ENCODE data around the gene PDLIM3. TPM values are rescaled to one million over a fixed set of nuclear protein-coding genes. Genes with fewer than 3 reads are reported as not detected.
"Not testable (repeated sequence)": the region's sequence is repeated elsewhere in the genome, so short reads cannot be mapped to it uniquely, and the experiment has no call there.

Gene PDLIM3
- polyA plus RNA-seq, 1 donor, result 28.2 TPM

DNA sequence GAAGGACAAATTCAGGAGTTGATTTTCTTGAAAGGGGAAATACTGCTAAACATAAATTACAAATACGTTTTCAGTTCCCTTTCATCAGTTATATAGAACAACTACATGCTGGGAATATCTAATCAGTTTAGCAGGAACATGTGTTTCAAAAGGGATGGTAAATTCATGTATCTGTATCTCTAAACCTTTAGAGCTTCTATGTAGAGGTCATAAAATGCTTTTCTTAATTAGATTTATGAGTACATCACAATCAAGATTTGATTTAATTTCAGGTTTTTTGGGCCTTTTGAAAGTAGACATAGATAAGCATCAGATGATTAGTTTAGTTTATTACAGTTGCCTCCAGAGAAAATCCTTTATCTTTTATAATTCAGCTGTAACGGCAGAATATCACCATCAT, 12.9 kb downstream of the PDLIM3 start:
- Histone ChIP-seq H3K27ac (ENCODE audit: low read length) (no peak overlapping the region), H3K27me3 (ENCODE audit: control insufficient read depth, insufficient read depth, low read length) (no peaks in the 10 kb centered on the region)
- WGBS (ENCODE audit: insufficient coverage, low lambda C conversion rate), result no CpG with 5 or more reads among the region's 2 CpGs

DNA sequence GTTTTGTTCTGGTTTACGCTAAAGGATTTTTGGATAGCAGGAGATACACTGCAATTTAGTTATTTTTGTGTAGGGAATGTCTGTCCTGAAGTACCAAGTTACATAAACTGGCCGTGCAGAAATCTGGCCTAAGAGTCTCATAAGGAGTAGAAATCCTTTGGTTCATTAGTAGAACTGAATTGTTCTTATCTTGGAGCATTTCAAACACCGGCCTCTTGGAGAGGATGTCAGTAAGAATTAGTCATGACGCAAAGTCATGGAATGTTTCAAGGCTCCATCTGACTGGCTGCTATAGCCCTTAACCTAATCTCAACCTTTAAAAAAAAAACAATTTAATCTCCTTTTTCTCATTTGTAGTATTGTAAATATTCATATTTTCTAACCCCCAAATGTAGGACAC, 15.2 kb downstream of the PDLIM3 start:
- no peak for DNase-seq
- no CpG with 5 or more reads among the region's 4 CpGs for WGBS (ENCODE audit: insufficient coverage, low lambda C conversion rate)
- Histone ChIP-seq H3K4me3 (ENCODE audit: low read length) (no peak overlapping the region), H3K4me1 (ENCODE audit: control insufficient read depth, insufficient read depth, low read length) (no peaks in the 10 kb centered on the region), H3K27me3 (ENCODE audit: control insufficient read depth, insufficient read depth, low read length) (no peaks in the 10 kb centered on the region), H3K9me3 (ENCODE audit: control insufficient read depth, low read depth, low read length) (no peaks in the 10 kb centered on the region), H3K36me3 (ENCODE audit: control insufficient read depth, insufficient read depth, low read length) (no peaks in the 10 kb centered on the region), H3K27ac (ENCODE audit: low read length) (no peak overlapping the region)

More for the DNA sequence above, 12.9 kb downstream of the PDLIM3 start:
- Histone ChIP-seq H3K36me3 (ENCODE audit: control insufficient read depth, insufficient read depth, low read length) (no peaks in the 10 kb centered on the region), H3K4me3 (ENCODE audit: low read length) (no peak overlapping the region), H3K9me3 (ENCODE audit: control insufficient read depth, low read depth, low read length) (no peaks in the 10 kb centered on the region), H3K4me1 (ENCODE audit: control insufficient read depth, insufficient read depth, low read length) (no peaks in the 10 kb centered on the region)
- no peak for DNase-seq

DNA sequence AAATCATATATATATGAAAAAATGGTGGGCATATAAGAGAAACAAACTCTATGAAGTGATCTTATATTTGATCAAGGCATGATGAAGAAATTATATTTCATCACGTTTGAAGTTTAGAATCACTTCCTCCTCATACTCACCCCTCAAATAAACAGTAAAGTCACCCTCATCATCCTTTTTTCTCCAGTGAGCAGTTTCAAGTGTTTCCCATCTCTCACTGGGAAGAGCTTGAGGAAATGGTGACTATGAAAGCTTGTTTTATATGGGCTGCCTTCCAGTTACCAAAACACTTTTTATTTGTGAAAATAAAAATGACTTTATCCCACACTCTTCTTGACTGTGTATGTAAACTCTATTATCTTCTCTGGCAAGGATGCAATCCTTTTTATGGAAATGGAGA, 16.8 kb downstream of the PDLIM3 start:
- no peaks in the 10 kb centered on the region for H3K4me1 ChIP-seq (ENCODE audit: control insufficient read depth, insufficient read depth, low read length)
- H3K9me3 ChIP-seq (ENCODE audit: control insufficient read depth, low read depth, low read length), result no peaks in the 10 kb centered on the region
- H3K27me3 ChIP-seq (ENCODE audit: control insufficient read depth, insufficient read depth, low read length), result no peaks in the 10 kb centered on the region
- no peak for DNase-seq
- no peaks in the 10 kb centered on the region for H3K36me3 ChIP-seq (ENCODE audit: control insufficient read depth, insufficient read depth, low read length)
- no peak overlapping the region for H3K27ac ChIP-seq (ENCODE audit: low read length)
- 60% methylated on average over 1 of the region's 1 CpG for WGBS (ENCODE audit: insufficient coverage, low lambda C conversion rate)
- no peak overlapping the region for H3K4me3 ChIP-seq (ENCODE audit: low read length)

DNA sequence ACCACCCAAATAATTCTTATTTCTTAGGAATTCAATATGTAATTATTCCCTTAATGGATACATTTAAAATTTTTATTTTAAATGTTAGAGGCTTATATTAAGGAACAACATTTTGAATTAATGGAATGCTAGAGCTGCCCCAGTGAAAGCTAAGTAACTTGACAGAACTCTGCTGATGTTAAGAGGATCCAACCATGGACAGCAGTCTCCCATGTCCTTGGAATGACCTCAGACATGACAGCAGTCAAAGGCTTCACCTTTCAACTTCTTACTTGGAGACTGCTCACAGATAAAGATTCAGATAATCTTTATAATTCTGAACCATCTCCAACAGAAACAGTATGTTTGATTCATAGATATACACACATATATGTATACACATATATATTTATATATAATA, 17.2 kb downstream of the PDLIM3 start:
- Histone ChIP-seq H3K36me3 (ENCODE audit: control insufficient read depth, insufficient read depth, low read length) (no peaks in the 10 kb centered on the region), H3K27me3 (ENCODE audit: control insufficient read depth, insufficient read depth, low read length) (no peaks in the 10 kb centered on the region), H3K9me3 (ENCODE audit: control insufficient read depth, low read depth, low read length) (no peaks in the 10 kb centered on the region), H3K27ac (ENCODE audit: low read length) (no peak overlapping the region), H3K4me3 (ENCODE audit: low read length) (no peak overlapping the region), H3K4me1 (ENCODE audit: control insufficient read depth, insufficient read depth, low read length) (no peaks in the 10 kb centered on the region)
- no peak for DNase-seq

DNA sequence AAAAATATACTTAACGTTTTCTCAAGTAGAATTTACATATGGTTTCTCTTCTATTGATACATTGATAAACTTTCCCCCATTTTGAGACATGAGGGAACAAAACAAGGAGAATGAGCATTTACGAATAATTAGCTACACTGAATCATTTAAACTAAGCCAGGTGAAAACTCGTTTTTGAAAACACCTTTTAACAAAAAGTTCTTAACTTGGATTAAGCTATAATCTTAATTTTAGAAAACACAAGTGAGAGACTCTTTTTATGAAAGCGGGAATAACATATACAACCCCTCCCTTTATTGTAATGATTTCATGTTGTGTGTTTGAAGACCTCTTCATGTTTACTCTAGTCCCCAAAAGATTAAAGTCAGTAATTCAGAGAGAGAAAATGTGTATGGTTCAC, 20.1 kb downstream of the PDLIM3 start:
- no CpG with 5 or more reads among the region's 4 CpGs for WGBS (ENCODE audit: insufficient coverage, low lambda C conversion rate)
- Histone ChIP-seq H3K27ac (ENCODE audit: low read length) (no peak overlapping the region), H3K36me3 (ENCODE audit: control insufficient read depth, insufficient read depth, low read length) (no peaks in the 10 kb centered on the region), H3K4me3 (ENCODE audit: low read length) (no peak overlapping the region), H3K9me3 (ENCODE audit: control insufficient read depth, low read depth, low read length) (no peaks in the 10 kb centered on the region), H3K4me1 (ENCODE audit: control insufficient read depth, insufficient read depth, low read length) (no peaks in the 10 kb centered on the region), H3K27me3 (ENCODE audit: control insufficient read depth, insufficient read depth, low read length) (no peaks in the 10 kb centered on the region)
- DNase-seq, result no peak

DNA sequence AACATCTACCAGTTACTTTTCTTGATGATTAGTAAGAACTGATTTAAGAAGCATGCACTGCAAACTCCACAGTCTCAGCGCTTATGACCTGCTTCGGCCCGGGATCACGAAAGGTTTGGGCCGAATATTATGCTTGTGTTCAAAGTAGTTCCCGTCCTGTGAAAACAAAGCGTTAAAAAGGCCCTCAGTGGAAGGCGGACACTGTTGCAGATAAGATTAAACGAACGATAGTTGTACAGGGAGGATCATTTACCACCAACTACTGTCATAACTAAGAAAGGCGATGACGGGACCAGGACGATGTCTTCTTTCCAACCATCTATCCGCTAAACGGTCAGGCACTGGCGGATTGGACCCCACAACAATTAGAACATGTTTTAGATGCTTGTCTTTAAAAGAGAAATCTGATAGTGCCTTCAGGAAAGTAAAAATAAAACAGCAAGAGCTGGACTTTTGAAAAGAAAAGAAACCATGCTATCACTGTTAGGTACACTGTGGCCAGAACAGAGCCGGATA, 21.1 kb downstream of the PDLIM3 start:
- no CpG with 5 or more reads among the region's 17 CpGs for WGBS (ENCODE audit: insufficient coverage, low lambda C conversion rate)
- no peaks in the 10 kb centered on the region for H3K4me1 ChIP-seq (ENCODE audit: control insufficient read depth, insufficient read depth, low read length)

DNA sequence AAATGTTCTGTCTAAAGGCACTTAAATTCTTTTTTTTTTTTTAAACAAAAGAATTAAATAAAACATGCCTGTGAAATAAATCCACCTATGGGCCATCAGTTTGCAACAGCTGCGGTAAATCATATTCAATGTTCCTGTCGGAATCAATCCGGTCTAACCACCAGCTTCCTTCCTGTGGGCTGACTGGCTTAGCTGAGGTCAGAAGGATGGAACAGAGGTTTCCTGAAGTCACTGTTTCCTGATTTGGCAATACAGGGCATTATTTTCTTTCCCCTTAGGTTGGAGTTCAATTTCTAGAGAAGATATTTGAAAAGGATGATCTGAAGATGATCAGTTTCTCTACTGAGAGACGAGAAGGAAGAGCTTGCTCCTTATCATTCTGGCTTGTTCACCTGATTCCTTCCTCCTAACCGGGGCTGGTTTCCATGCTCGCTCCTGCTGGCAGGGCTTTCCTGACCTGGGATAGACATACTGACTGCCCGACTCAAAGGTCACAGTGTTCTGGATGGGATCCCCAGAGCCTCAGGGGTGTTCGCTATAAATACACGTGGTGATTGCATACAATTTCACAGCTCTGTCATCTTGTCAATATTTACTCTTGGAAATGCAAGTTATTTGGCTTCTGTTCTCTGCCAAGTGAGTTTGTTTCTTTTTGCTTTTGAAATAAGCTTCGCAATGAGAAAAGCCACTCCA, 21.7 kb downstream of the PDLIM3 start:
- Histone ChIP-seq H3K9me3 (ENCODE audit: control insufficient read depth, low read depth, low read length) (no peaks in the 10 kb centered on the region), H3K27ac (ENCODE audit: low read length) (no peak overlapping the region), H3K4me1 (ENCODE audit: control insufficient read depth, insufficient read depth, low read length) (no peaks in the 10 kb centered on the region), H3K27me3 (ENCODE audit: control insufficient read depth, insufficient read depth, low read length) (no peaks in the 10 kb centered on the region), H3K36me3 (ENCODE audit: control insufficient read depth, insufficient read depth, low read length) (no peaks in the 10 kb centered on the region), H3K4me3 (ENCODE audit: low read length) (no peak overlapping the region)
- peak in 1 of 2 donors; percentile 25 for DNase-seq
- WGBS (ENCODE audit: insufficient coverage, low lambda C conversion rate), result no CpG with 5 or more reads among the region's 10 CpGs

More for the DNA sequence above, 21.1 kb downstream of the PDLIM3 start:
- H3K4me3 ChIP-seq (ENCODE audit: low read length), result no peak overlapping the region
- no peaks in the 10 kb centered on the region for H3K27me3 ChIP-seq (ENCODE audit: control insufficient read depth, insufficient read depth, low read length)
- H3K27ac ChIP-seq (ENCODE audit: low read length), result no peak overlapping the region
- H3K36me3 ChIP-seq (ENCODE audit: control insufficient read depth, insufficient read depth, low read length), result no peaks in the 10 kb centered on the region
- no peaks in the 10 kb centered on the region for H3K9me3 ChIP-seq (ENCODE audit: control insufficient read depth, low read depth, low read length)
- DNase-seq, result no peak

DNA sequence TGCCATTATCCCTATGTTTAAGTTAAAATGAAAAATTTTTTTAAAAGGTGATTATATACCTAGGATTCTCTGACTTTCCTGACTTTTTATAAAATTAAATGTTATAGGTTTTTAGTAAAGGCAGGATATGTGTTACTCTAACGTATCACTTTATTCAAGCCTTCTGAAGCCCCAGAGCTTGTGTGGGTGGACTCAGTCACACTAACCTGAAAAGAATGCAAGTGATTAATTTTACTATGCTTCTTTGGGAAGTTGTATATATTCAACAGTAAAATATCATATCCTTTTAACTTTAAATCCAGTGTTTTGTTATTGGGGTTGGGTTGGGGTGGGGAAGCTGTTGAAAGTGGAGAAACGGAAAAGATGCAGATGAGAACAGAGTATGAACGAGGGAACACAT, 22.8 kb downstream of the PDLIM3 start:
- H3K9me3 ChIP-seq (ENCODE audit: control insufficient read depth, low read depth, low read length), result no peaks in the 10 kb centered on the region
- H3K27ac ChIP-seq (ENCODE audit: low read length), result no peak overlapping the region
- no peak for DNase-seq
- H3K27me3 ChIP-seq (ENCODE audit: control insufficient read depth, insufficient read depth, low read length), result no peaks in the 10 kb centered on the region
- H3K4me1 ChIP-seq (ENCODE audit: control insufficient read depth, insufficient read depth, low read length), result peaks cover 4% of the 10 kb centered on the region
- WGBS (ENCODE audit: insufficient coverage, low lambda C conversion rate), result 100% methylated on average over 2 of the region's 3 CpGs
- H3K4me3 ChIP-seq (ENCODE audit: low read length), result no peak overlapping the region
- H3K36me3 ChIP-seq (ENCODE audit: control insufficient read depth, insufficient read depth, low read length), result no peaks in the 10 kb centered on the region

DNA sequence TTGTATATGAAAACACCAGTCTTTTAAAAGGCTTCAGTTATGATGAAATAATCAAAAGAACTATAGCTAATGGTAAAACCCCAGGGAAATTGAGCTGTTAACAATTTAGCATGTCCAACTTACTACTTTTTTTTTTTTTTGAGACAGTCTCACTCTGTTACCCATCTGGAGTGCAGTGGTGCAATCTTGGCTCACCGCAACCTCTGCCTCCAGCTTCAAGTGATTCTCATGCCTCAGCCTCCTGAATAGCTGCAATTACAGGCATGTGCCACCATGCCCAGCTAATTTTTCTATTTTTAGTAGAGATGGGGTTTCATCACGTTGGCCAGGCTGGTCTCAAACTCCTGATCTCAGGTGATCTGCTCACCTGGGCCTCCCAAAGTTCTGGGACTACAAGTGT, 24.1 kb downstream of the PDLIM3 start:
- not testable (repeated sequence) for H3K27me3 ChIP-seq (ENCODE audit: control insufficient read depth, insufficient read depth, low read length); H3K4me1 ChIP-seq (ENCODE audit: control insufficient read depth, insufficient read depth, low read length); DNase-seq; H3K27ac ChIP-seq (ENCODE audit: low read length); H3K36me3 ChIP-seq (ENCODE audit: control insufficient read depth, insufficient read depth, low read length); H3K4me3 ChIP-seq (ENCODE audit: low read length); H3K9me3 ChIP-seq (ENCODE audit: control insufficient read depth, low read depth, low read length)
- WGBS (ENCODE audit: insufficient coverage, low lambda C conversion rate), result no CpG with 5 or more reads among the region's 2 CpGs

DNA sequence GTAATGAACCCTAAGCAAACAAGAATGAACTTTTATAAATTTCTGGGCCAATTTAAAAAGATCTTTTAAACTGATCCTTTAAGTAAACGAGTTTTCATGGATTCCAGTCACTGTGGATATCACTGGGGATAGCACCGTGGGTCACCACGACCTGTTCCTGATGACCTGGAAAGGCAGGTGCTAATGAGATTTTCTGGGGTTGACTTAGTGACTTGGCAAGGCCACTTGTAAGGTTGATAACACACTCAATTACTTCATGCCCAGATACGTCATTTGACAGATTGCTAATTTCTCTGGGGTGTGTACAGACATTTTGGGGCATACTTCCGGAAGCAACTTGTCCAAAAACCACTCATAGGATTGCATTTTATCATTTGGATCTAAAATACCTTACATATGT, 24.5 kb downstream of the PDLIM3 start:
- Histone ChIP-seq H3K27me3 (ENCODE audit: control insufficient read depth, insufficient read depth, low read length) (no peaks in the 10 kb centered on the region), H3K36me3 (ENCODE audit: control insufficient read depth, insufficient read depth, low read length) (no peaks in the 10 kb centered on the region), H3K4me1 (ENCODE audit: control insufficient read depth, insufficient read depth, low read length) (peaks cover 4% of the 10 kb centered on the region), H3K9me3 (ENCODE audit: control insufficient read depth, low read depth, low read length) (no peaks in the 10 kb centered on the region), H3K4me3 (ENCODE audit: low read length) (no peak overlapping the region), H3K27ac (ENCODE audit: low read length) (no peak overlapping the region)
- DNase-seq, result no peak
- WGBS (ENCODE audit: insufficient coverage, low lambda C conversion rate), result 100% methylated on average over 1 of the region's 5 CpGs

DNA sequence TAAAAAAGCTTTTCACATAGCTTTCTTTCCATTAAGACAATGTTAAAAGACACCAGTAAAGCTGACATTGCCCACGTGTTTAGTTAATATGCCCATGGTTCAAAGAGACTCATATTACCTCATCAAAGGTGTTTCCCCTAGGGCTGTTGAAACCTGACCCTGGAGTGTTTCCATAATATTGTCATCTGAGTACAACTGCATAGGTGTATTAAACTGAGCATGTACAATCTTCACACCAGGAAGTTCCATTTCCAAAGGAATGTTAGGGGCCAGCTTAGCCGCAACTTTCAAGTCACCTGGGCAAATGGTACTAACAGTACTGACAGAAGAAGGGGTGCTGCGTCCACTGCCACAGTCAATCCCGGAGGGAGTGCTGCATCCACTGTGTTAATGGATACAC, 27.1 kb downstream of the PDLIM3 start:
- Histone ChIP-seq H3K4me1 (ENCODE audit: control insufficient read depth, insufficient read depth, low read length) (peaks cover 4% of the 10 kb centered on the region), H3K4me3 (ENCODE audit: low read length) (no peak overlapping the region), H3K27ac (ENCODE audit: low read length) (no peak overlapping the region), H3K9me3 (ENCODE audit: control insufficient read depth, low read depth, low read length) (no peaks in the 10 kb centered on the region), H3K27me3 (ENCODE audit: control insufficient read depth, insufficient read depth, low read length) (no peaks in the 10 kb centered on the region), H3K36me3 (ENCODE audit: control insufficient read depth, insufficient read depth, low read length) (no peaks in the 10 kb centered on the region)
- DNase-seq, result peak; percentile 66 to 80
- no CpG with 5 or more reads among the region's 4 CpGs for WGBS (ENCODE audit: insufficient coverage, low lambda C conversion rate)

Data from large intestine (tissue), 3 donors.